Common myeloid progenitor, CD34-positive (primary cell): ENCODE results near the gene ONECUT3.
"Not testable (repeated sequence)": the region's sequence is repeated elsewhere in the genome, so short reads cannot be mapped to it uniquely, and the experiment has no call there.

Source experiments
- CTCF ChIA-PET: fragments of 350-600 bp; sonication (Branson Sonifier 250); formaldehyde crosslinking; loops from one replicate; lab custom pipeline; 2021; ENCODE audit warnings: antibody characterized with exemption; lab: Charles Lee
- POLR2A ChIA-PET: fragments of 350-600 bp; sonication (Branson Sonifier 250); formaldehyde crosslinking; loops from one replicate; lab custom pipeline; 2021; ENCODE audit warnings: antibody characterized with exemption; lab: Charles Lee
- DNase-seq, 3 donors: peaks; one replicate each; pipeline versions ENCODE4 v3.0.0 to v3.0.0-alpha.2; 2013
- H3K27ac ChIP-seq, 2 experiments: 1 replicate in 1 of 2; 2 replicates in 1 of 2; pipeline ENCODE4 v1.7.0; 2013; ENCODE audit warnings: inconsistent platforms in 2 of 2, low read length in 2 of 2, mild to moderate bottlenecking in 2 of 2, low read depth in 1 of 2, moderate library complexity in 1 of 2; ENCODE audit not compliant: severe bottlenecking in 2 of 2, insufficient read depth in 1 of 2, poor library complexity in 1 of 2
- H3K27me3 ChIP-seq, 5 experiments: replicated peaks in 2 of 5; 1 replicate in 3 of 5; 2 replicates in 2 of 5; pipeline versions ENCODE4 v1.6.1 to v1.7.0; 2013; ENCODE audit warnings: low read length in 4 of 5, mild to moderate bottlenecking in 2 of 5, moderate library complexity in 2 of 5, inconsistent platforms in 1 of 5; ENCODE audit not compliant: insufficient read depth in 5 of 5, control insufficient read depth in 4 of 5
- H3K36me3 ChIP-seq, 4 experiments: 1 replicate in 2 of 4; 2 replicates in 2 of 4; pipeline versions ENCODE4 v1.6.1 to v1.7.0; 2013; ENCODE audit warnings: low read length in 3 of 4, control low read depth in 1 of 4, mild to moderate bottlenecking in 1 of 4; ENCODE audit not compliant: control insufficient read depth in 4 of 4, insufficient read depth in 4 of 4
- H3K4me1 ChIP-seq, 4 experiments: 1 replicate in 3 of 4; 2 replicates in 1 of 4; pipeline versions ENCODE4 v1.6.1 to v1.7.1; 2013; ENCODE audit warnings: low read length in 3 of 4, mild to moderate bottlenecking in 3 of 4, control low read depth in 1 of 4, inconsistent platforms in 1 of 4, moderate library complexity in 1 of 4; ENCODE audit not compliant: control insufficient read depth in 4 of 4, insufficient read depth in 4 of 4; ENCODE audit errors: control extremely low read depth in 1 of 4
- H3K4me3 ChIP-seq, 7 experiments: 1 replicate in 4 of 7; 2 replicates in 3 of 7; pipeline versions ENCODE4 v1.5.1 to v1.7.0; 2013; ENCODE audit warnings: mild to moderate bottlenecking in 7 of 7, low read length in 6 of 7, moderate library complexity in 6 of 7, inconsistent platforms in 2 of 7, low read depth in 2 of 7, control low read depth in 1 of 7; ENCODE audit not compliant: insufficient read depth in 4 of 7, control insufficient read depth in 1 of 7; ENCODE audit errors: extremely low read depth in 1 of 7
- H3K9me3 ChIP-seq, 5 experiments: 1 replicate in 4 of 5; 2 replicates in 1 of 5; pipeline versions ENCODE4 v1.6.1 to v1.7.1; 2013; ENCODE audit warnings: low read length in 4 of 5, mild to moderate bottlenecking in 2 of 5, inconsistent platforms in 1 of 5, low read depth in 1 of 5, moderate library complexity in 1 of 5; ENCODE audit not compliant: control insufficient read depth in 4 of 5, insufficient read depth in 2 of 5; ENCODE audit errors: control extremely low read depth in 1 of 5
- WGBS: methylation state at CpG from one replicate; pipeline ENCODE4 v1.1.5; 2013; ENCODE audit not compliant: insufficient coverage; 5-methylcytosine and 5-hydroxymethylcytosine counted together

ONECUT3 gene

GRCh38 chr19:1760020-1760419 lies 6.7 kb downstream of the ONECUT3 start:
- Histone ChIP-seq H3K27ac (no peak overlapping the region), H3K36me3 (no peaks in the 10 kb centered on the region), H3K9me3 (peaks cover 0 to 6% (median 0%) of the 10 kb centered on the region in 5 experiments), H3K27me3 (peaks cover 0 to 99% (median 57%) of the 10 kb centered on the region in 5 experiments), H3K4me3 (no peak overlapping the region), H3K4me1 (peaks cover 0 to 21% (median 14%) of the 10 kb centered on the region in 4 experiments)
- POLR2A ChIA-PET: no interaction called here
- CTCF ChIA-PET: interaction anchor here (1.0 to 2.3 kb wide), 6 partner anchors 16 to 137 kb away, joined by 3 to 7 read pairs (median 3); no protein-coding TSS in a partner anchor
- 8% methylated on average over 16 of the region's 17 CpGs for WGBS
- DNase-seq: no peak

- H3K9me3 ChIP-seq, H3K36me3 ChIP-seq, POLR2A ChIA-PET, H3K4me3 ChIP-seq, H3K27ac ChIP-seq, DNase-seq: not testable (repeated sequence)
- H3K27me3 ChIP-seq: peaks cover 0 to 99% (median 58%) of the 10 kb centered on the region in 5 experiments
- H3K4me1 ChIP-seq: peaks cover 0 to 17% (median 12%) of the 10 kb centered on the region in 4 experiments
- CTCF ChIA-PET: interaction anchor here (1.0 to 2.3 kb wide), 8 partner anchors 10 to 138 kb away, joined by 3 to 7 read pairs (median 4); no protein-coding TSS in a partner anchor
- WGBS: 20% methylated on average over 11 of the region's 15 CpGs
Observed at GRCh38 chr19:1760786-1761527, 7.7 kb downstream of the ONECUT3 start.

- Histone ChIP-seq H3K36me3 (no peaks in the 10 kb centered on the region), H3K4me3 (no peak overlapping the region), H3K4me1 (peaks cover 0 to 14% (median 11%) of the 10 kb centered on the region in 4 experiments), H3K27ac (no peak overlapping the region), H3K9me3 (peaks cover 0 to 6% (median 0%) of the 10 kb centered on the region in 5 experiments), H3K27me3 (peaks cover 0 to 99% (median 54%) of the 10 kb centered on the region in 5 experiments)
- ChIA-PET POLR2A (no interaction called here), CTCF (interaction anchor here (1.4 to 2.3 kb wide), 5 partner anchors 11 to 89 kb away, joined by 4 to 7 read pairs (median 5); no protein-coding TSS in a partner anchor)
- DNase-seq: no peak
- 6% methylated on average over 24 of the region's 30 CpGs for WGBS
Observed at GRCh38 chr19:1761528-1762242, 8.4 kb downstream of the ONECUT3 start.

GRCh38 chr19:1762243-1763117 lies 9.2 kb downstream of the ONECUT3 start:
- no peak overlapping the region for H3K4me3 ChIP-seq
- peaks cover 0 to 6% (median 0%) of the 10 kb centered on the region in 5 experiments for H3K9me3 ChIP-seq
- H3K27ac ChIP-seq: no peak overlapping the region
- no peak for DNase-seq
- ChIA-PET POLR2A (no interaction called here), CTCF (interaction anchor here (1.8 to 2.3 kb wide), 3 partner anchors 12 to 20 kb away, joined by 5 to 7 read pairs (median 5); no protein-coding TSS in a partner anchor)
- peaks cover 0 to 11% (median 9%) of the 10 kb centered on the region in 4 experiments for H3K4me1 ChIP-seq
- H3K27me3 ChIP-seq: peaks cover 0 to 99% (median 56%) of the 10 kb centered on the region in 5 experiments
- 6% methylated on average over 50 of the region's 56 CpGs for WGBS
- no peaks in the 10 kb centered on the region for H3K36me3 ChIP-seq

GRCh38 chr19:1763648-1764639 lies 10.6 kb downstream of the ONECUT3 start:
- POLR2A ChIA-PET: no interaction called here
- CTCF ChIA-PET: interaction anchor here (1.0 to 4.6 kb wide), 2 partner anchors 89 to 92 kb away, joined by 4 to 32 read pairs; no protein-coding TSS in a partner anchor

More at GRCh38 chr19:1763648-1764639, 10.6 kb downstream of the ONECUT3 start:
- Histone ChIP-seq H3K4me1 (peaks cover 0 to 8% (median 5%) of the 10 kb centered on the region in 4 experiments), H3K4me3 (no peak overlapping the region), H3K27ac (no peak overlapping the region), H3K36me3 (no peaks in the 10 kb centered on the region), H3K9me3 (peaks cover 0 to 6% (median 0%) of the 10 kb centered on the region in 5 experiments), H3K27me3 (peaks cover 0 to 100% (median 59%) of the 10 kb centered on the region in 5 experiments)
- 5% methylated on average over 23 of the region's 39 CpGs for WGBS
- no peak for DNase-seq
